ENCODE results near the gene MRPS24. TPM values are rescaled to one million over a fixed set of nuclear protein-coding genes. Genes with fewer than 3 reads are reported as not detected.

The MRPS24 gene
- total RNA-seq, 2 donors from 2014 or later: 82.7 to 100 TPM

DNA sequence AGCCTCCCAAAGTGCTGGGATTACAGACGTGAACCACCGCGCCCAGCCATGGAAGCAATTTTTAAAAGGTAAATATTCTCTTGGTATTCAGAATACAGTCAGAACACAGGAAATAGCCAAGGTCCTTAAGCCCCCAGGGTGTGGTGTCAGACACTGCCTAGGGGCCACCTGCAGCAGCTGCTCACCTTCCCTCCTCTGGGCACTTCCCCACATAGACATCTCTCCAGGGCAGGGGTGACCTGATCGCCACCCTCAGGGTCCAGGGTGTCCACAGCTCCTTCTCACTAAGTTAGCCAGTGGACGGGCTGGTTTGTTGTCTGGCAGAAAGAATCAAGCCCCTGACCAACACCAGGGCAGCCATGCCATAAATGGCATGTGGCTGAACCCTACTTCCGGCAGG, 21.2 kb upstream of the MRPS24 start:
- H3K9me3 Mint-ChIP-seq: no peaks in the 10 kb centered on the region
- peaks cover 3 to 4% of the 10 kb centered on the region in 2 donors for H3K36me3 Mint-ChIP-seq (ENCODE audit: insufficient read depth in 2 of 2)
- no peak overlapping the region for H3K4me3 Mint-ChIP-seq
- H3K4me1 Mint-ChIP-seq (ENCODE audit: low read depth): peaks cover 41% of the 10 kb centered on the region
- no peak for ATAC-seq (replicated peaks in 1 of 2)
- no peaks in the 10 kb centered on the region for H3K27me3 Mint-ChIP-seq (ENCODE audit: low read depth)
- DNase-seq: no peak
- no peak overlapping the region for H3K27ac Mint-ChIP-seq

GRCh38 chr7:43888993-43889945, 20.0 kb upstream of the MRPS24 start:
- Mint-ChIP-seq H3K9me3 (no peaks in the 10 kb centered on the region), H3K27me3 (ENCODE audit: low read depth) (no peaks in the 10 kb centered on the region), H3K4me1 (ENCODE audit: low read depth) (peaks cover 41% of the 10 kb centered on the region), H3K36me3 (ENCODE audit: insufficient read depth in 2 of 2) (peaks cover 3 to 4% of the 10 kb centered on the region in 2 donors), H3K27ac (no peak overlapping the region), H3K4me3 (peak overlapping the region in 1 of 2 donors; percentile 2)
- DNase-seq: no peak
- ATAC-seq (replicated peaks in 1 of 2): peak; percentile 30 to 49

DNA sequence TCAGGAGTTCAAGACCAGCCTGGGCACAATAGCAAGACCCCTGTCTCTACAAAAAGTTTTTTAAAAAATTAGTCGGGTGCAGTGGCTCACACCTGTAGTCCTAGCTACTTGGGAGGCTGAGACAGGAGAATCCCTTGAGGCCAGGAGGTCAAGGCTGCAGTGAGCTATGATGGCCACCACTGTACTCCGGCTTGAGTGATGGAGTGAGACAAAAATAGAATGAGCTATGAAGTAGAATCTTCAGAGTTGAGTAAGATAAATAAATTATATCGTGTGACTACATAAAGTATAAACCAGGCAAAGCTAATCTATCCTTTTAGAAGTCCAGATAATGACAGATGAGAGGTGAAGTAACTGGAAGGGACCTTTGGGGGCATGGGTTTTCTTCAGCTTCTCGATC, 15.3 kb upstream of the MRPS24 start:
- Mint-ChIP-seq H3K36me3 (ENCODE audit: insufficient read depth in 2 of 2) (peaks cover 2 to 6% of the 10 kb centered on the region in 2 donors), H3K4me3 (no peak overlapping the region), H3K27ac (no peak overlapping the region), H3K27me3 (ENCODE audit: low read depth) (no peaks in the 10 kb centered on the region), H3K9me3 (no peaks in the 10 kb centered on the region), H3K4me1 (ENCODE audit: low read depth) (peaks cover 12% of the 10 kb centered on the region)
- ATAC-seq (replicated peaks in 1 of 2) (no peak), DNase-seq (no peak)

- H3K9me3 Mint-ChIP-seq: no peaks in the 10 kb centered on the region
- no peak overlapping the region for H3K4me3 Mint-ChIP-seq
- no peak for DNase-seq
- peaks cover 8% of the 10 kb centered on the region for H3K4me1 Mint-ChIP-seq (ENCODE audit: low read depth)
- H3K36me3 Mint-ChIP-seq (ENCODE audit: insufficient read depth in 2 of 2): peaks cover 2 to 6% of the 10 kb centered on the region in 2 donors
- no peak overlapping the region for H3K27ac Mint-ChIP-seq
- H3K27me3 Mint-ChIP-seq (ENCODE audit: low read depth): no peaks in the 10 kb centered on the region
- no peak for ATAC-seq (replicated peaks in 1 of 2)
Observed at GRCh38 chr7:43884209-43884608, 14.9 kb upstream of the MRPS24 start.

DNA sequence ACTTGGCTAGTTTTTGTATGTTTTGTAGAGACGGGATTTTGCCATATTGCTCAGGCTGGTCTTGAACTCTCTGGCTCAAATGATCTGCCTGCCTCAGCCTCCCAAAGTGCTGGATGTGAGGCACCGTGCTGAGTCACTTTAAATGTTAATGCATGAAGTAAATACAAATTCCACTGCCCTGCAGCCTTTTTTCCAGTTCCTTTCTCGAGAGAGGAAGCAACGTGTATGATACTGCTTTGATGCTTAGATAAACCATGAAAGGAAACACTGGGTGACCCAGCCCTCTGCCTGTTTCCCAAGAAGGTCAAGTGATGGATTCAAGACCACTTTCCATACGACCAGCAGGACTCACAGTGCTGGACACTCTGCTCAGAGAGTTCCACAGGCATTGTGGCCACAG, 11.3 kb upstream of the MRPS24 start:
- H3K36me3 Mint-ChIP-seq (ENCODE audit: insufficient read depth in 2 of 2): peaks cover 5 to 14% of the 10 kb centered on the region in 2 donors
- H3K27me3 Mint-ChIP-seq (ENCODE audit: low read depth): no peaks in the 10 kb centered on the region
- H3K4me3 Mint-ChIP-seq: no peak overlapping the region
- no peak for DNase-seq
- ATAC-seq (replicated peaks in 1 of 2): no peak
- no peak overlapping the region for H3K27ac Mint-ChIP-seq
- H3K9me3 Mint-ChIP-seq: no peaks in the 10 kb centered on the region
- H3K4me1 Mint-ChIP-seq (ENCODE audit: low read depth): no peaks in the 10 kb centered on the region

DNA sequence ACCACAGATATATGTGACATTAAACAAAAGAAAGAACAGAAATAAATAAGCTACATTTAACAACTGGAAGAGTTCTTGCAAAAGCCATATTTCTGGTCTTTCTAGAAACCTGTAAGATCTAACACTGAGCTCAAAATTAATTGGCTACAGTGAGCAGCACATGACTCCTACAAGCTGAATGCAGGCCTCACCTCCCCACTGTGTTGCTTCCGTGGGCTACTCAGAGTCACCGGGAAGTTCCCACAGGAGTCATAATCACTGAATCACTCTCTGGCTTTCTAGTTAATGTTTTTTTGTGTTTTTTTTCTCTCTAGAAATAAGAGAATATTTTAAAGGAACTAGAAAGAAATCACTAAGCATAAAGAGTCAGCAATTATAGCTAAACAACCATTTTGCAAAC, 10.2 kb upstream of the MRPS24 start:
- no peak for DNase-seq
- Mint-ChIP-seq H3K36me3 (ENCODE audit: insufficient read depth in 2 of 2) (peaks cover 5 to 15% of the 10 kb centered on the region in 2 donors), H3K27ac (peak overlapping the region; percentile 31), H3K9me3 (no peaks in the 10 kb centered on the region), H3K27me3 (ENCODE audit: low read depth) (no peaks in the 10 kb centered on the region), H3K4me1 (ENCODE audit: low read depth) (no peaks in the 10 kb centered on the region), H3K4me3 (no peak overlapping the region)
- ATAC-seq (replicated peaks in 1 of 2): peak in 1 of 2 donors; percentile 86

DNA sequence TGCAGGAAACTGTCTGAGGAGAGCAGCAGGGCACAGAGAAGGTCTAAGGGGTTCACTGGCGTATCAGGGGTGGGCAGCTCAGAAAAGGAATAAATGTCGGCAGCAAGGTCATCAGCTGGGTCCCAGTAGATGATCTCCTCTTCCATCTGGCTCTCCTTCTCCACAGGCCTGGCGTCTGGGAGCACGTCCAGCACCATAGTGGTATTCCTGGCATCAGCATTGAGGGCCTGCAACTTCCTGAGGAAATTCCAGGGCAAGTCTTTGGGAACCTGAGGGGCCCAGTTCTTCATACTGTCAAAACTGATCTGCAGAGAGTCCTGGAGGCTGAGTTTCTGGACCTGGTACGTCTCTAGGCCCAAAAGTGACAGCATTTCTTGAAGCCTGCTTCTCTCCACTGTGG, 9.6 kb upstream of the MRPS24 start:
- no peak for DNase-seq
- H3K4me3 Mint-ChIP-seq: no peak overlapping the region
- ATAC-seq (replicated peaks in 1 of 2): no peak
- H3K27ac Mint-ChIP-seq: no peak overlapping the region
- H3K4me1 Mint-ChIP-seq (ENCODE audit: low read depth): no peaks in the 10 kb centered on the region
- no peaks in the 10 kb centered on the region for H3K9me3 Mint-ChIP-seq
- peaks cover 5 to 15% of the 10 kb centered on the region in 2 donors for H3K36me3 Mint-ChIP-seq (ENCODE audit: insufficient read depth in 2 of 2)
- H3K27me3 Mint-ChIP-seq (ENCODE audit: low read depth): no peaks in the 10 kb centered on the region

DNA sequence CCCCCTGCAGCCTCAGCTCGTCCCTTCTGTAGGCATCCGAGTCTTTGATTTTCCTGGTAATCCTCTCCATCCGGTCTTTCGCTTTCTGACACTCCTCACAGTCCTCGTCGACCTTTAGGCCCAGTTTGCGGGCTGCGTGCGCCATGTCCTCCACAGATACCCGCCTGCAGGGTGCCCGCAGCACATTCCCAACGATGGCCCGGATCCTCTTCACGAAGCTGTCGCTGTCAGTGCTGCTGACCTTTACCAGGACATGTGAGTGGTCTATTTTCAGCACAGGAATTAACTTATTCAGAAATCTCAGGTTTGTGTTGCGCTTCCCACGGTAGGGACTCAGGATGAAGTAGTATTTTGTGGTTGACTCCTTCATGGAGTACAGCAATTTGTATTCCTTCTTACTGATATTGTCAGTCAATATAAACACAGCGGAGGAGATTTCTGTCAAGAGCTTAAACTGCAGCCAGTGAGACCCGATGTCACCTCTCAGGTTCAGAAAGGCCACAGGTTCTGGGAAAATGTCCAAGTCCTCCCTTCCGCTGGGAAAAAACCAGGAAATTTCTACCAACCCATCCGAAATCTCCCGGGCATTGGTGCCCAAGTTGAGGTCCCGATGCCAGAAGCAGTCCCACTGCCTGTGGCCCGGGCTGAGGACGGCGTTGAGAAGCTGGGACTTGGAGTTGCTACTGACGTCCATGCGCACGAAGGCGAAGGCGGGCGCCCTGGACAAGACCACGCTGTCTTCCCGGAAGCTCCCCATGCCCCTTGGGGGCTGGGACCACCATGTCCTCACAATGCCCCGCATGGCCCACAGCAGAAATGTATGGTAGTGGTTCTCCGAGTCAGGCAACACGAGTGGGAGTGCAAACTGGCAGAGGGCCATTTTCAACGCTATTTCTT, 8.9 kb upstream of the MRPS24 start:
- H3K9me3 Mint-ChIP-seq: no peaks in the 10 kb centered on the region
- no peak for ATAC-seq (replicated peaks in 1 of 2)
- H3K27me3 Mint-ChIP-seq (ENCODE audit: low read depth): no peaks in the 10 kb centered on the region
- no peak overlapping the region for H3K27ac Mint-ChIP-seq
- peaks cover 4 to 15% of the 10 kb centered on the region in 2 donors for H3K36me3 Mint-ChIP-seq (ENCODE audit: insufficient read depth in 2 of 2)
- H3K4me3 Mint-ChIP-seq: no peak overlapping the region
- DNase-seq: no peak
- H3K4me1 Mint-ChIP-seq (ENCODE audit: low read depth): no peaks in the 10 kb centered on the region

DNA sequence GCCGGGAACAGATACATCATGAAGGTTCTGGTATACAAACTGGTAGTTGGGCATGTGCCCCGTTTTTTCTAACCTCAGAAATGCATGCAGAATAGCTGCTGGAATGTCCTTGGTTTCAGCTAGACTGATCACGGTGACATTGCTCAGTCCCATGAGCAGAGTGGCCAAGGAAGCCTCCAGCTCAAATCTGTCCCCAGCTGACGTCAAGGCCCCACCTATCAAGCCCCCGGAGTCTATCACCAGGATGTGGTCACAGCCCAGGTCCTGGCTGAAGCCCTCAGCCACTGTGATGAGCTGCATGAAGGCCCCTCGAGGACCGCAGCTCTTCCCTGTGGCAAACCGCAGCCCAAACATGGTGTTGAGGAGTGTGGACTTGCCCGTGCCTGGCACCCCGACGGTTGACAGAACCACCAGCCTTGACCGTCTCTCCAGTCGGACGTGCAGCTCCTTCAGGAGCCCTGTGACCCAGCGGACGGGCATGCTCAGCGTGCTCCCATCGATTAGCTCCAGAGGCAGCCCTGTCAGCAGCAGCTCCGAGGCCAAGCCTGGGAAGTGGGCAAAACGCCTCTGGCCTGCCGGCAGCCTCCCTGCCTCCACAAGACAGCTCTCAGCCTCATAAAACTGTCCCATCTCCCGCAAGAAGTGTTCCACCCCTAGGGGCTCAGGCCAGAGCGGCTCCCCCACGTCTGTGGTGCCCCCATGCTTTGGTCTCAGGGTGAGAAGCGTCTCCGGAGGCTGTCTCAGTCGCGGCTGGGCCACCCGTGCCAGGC, 7.8 kb upstream of the MRPS24 start:
- ATAC-seq (replicated peaks in 1 of 2) (no peak), DNase-seq (no peak)
- H3K27me3 Mint-ChIP-seq (ENCODE audit: low read depth): no peaks in the 10 kb centered on the region
- H3K9me3 Mint-ChIP-seq: no peaks in the 10 kb centered on the region
- H3K27ac Mint-ChIP-seq: no peak overlapping the region
- H3K4me3 Mint-ChIP-seq: no peak overlapping the region
- peaks cover 10% of the 10 kb centered on the region for H3K4me1 Mint-ChIP-seq (ENCODE audit: low read depth)
- peaks cover 4 to 15% of the 10 kb centered on the region in 2 donors for H3K36me3 Mint-ChIP-seq (ENCODE audit: insufficient read depth in 2 of 2)

- H3K4me1 Mint-ChIP-seq (ENCODE audit: low read depth): peaks cover 20% of the 10 kb centered on the region
- DNase-seq (no peak), ATAC-seq (replicated peaks in 1 of 2) (no peak)
- no peak overlapping the region for H3K27ac Mint-ChIP-seq
- peaks cover 4 to 9% of the 10 kb centered on the region in 2 donors for H3K36me3 Mint-ChIP-seq (ENCODE audit: insufficient read depth in 2 of 2)
- H3K4me3 Mint-ChIP-seq: no peak overlapping the region
- no peaks in the 10 kb centered on the region for H3K27me3 Mint-ChIP-seq (ENCODE audit: low read depth)
- no peaks in the 10 kb centered on the region for H3K9me3 Mint-ChIP-seq
Observed at GRCh38 chr7:43876241-43876640, 6.9 kb upstream of the MRPS24 start.

- peaks cover 6 to 14% of the 10 kb centered on the region in 2 donors for H3K36me3 Mint-ChIP-seq (ENCODE audit: insufficient read depth in 2 of 2)
- H3K27me3 Mint-ChIP-seq (ENCODE audit: low read depth): no peaks in the 10 kb centered on the region
- DNase-seq (no peak), ATAC-seq (replicated peaks in 1 of 2) (no peak)
- no peak overlapping the region for H3K4me3 Mint-ChIP-seq
- H3K27ac Mint-ChIP-seq: no peak overlapping the region
- peaks cover 37% of the 10 kb centered on the region for H3K4me1 Mint-ChIP-seq (ENCODE audit: low read depth)
- H3K9me3 Mint-ChIP-seq: no peaks in the 10 kb centered on the region
Observed at GRCh38 chr7:43873300-43873699, 4.0 kb upstream of the MRPS24 start.

- Mint-ChIP-seq H3K27me3 (ENCODE audit: low read depth) (no peaks in the 10 kb centered on the region), H3K27ac (no peak overlapping the region), H3K36me3 (ENCODE audit: insufficient read depth in 2 of 2) (peaks cover 6 to 9% of the 10 kb centered on the region in 2 donors), H3K4me1 (ENCODE audit: low read depth) (peaks cover 41% of the 10 kb centered on the region), H3K4me3 (no peak overlapping the region), H3K9me3 (no peaks in the 10 kb centered on the region)
- ATAC-seq (replicated peaks in 1 of 2) (no peak), DNase-seq (no peak)
Observed at GRCh38 chr7:43872406-43873110, 3.2 kb upstream of the MRPS24 start.

Data from activated T-cell treated with anti-CD3 and anti-CD28 coated beads, Interleukin-2, amount 50 U/mL, for 72 hours (primary cell).